ENCODE results near the gene PFKM. TPM values are rescaled to one million over a fixed set of nuclear protein-coding genes. Genes with fewer than 3 reads are reported as not detected.

PFKM gene
- total RNA-seq, 1 donor from 2014 or later: 400 TPM

GRCh38 chr12:48179466-48179865 lies 60.3 kb downstream of the PFKM start:
- intact Hi-C loops (cut with DNase I): no loop called here
- DNase-seq (ENCODE audit: low spot score): no peak

GRCh38 chr12:48180424-48180823 lies 61.3 kb downstream of the PFKM start:
- no peak for DNase-seq (ENCODE audit: low spot score)
- intact Hi-C loops (cut with DNase I): no loop called here

GRCh38 chr12:48180857-48181495 lies 61.8 kb downstream of the PFKM start:
- no peak for DNase-seq (ENCODE audit: low spot score)
- intact Hi-C loops (cut with DNase I): no loop called here

GRCh38 chr12:48182631-48183030 lies 63.5 kb downstream of the PFKM start:
- no peak for DNase-seq (ENCODE audit: low spot score)
- intact Hi-C loops (cut with DNase I): no loop called here

GRCh38 chr12:48183091-48183875 lies 64.1 kb downstream of the PFKM start, which contains the start of gene CCDC184:
CCDC184 (plus strand) TSS chr12:48183644; CDS start chr12:48184123, 479 bp downstream.
- DNase-seq (ENCODE audit: low spot score): peak; percentile 82
- intact Hi-C loops (cut with DNase I): no loop called here

- intact Hi-C loops (cut with DNase I): no loop called here
- no peak for DNase-seq (ENCODE audit: low spot score)
Measured at GRCh38 chr12:48183876-48184548, 64.8 kb downstream of the PFKM start.

GRCh38 chr12:48184549-48184922 lies 65.4 kb downstream of the PFKM start:
- no peak for DNase-seq (ENCODE audit: low spot score)
- intact Hi-C loops (cut with DNase I): no loop called here

- intact Hi-C loops (cut with DNase I): no loop called here
- no peak for DNase-seq (ENCODE audit: low spot score)
Measured at GRCh38 chr12:48185181-48185919, 66.2 kb downstream of the PFKM start.

- DNase-seq (ENCODE audit: low spot score): no peak
- intact Hi-C loops (cut with DNase I): no loop called here
Measured at GRCh38 chr12:48187916-48188695, 68.9 kb downstream of the PFKM start.

- intact Hi-C loops (cut with DNase I): loop anchor here (10.0 kb wide), 1 partner anchor 255 kb away; no protein-coding TSS in a partner anchor
- DNase-seq (ENCODE audit: low spot score): no peak
Measured at GRCh38 chr12:48189331-48190125, 70.4 kb downstream of the PFKM start.

GRCh38 chr12:48191096-48191495 lies 71.9 kb downstream of the PFKM start:
- intact Hi-C loops (cut with DNase I): loop anchor here (10.0 kb wide), 1 partner anchor 254 kb away; no protein-coding TSS in a partner anchor
- no peak for DNase-seq (ENCODE audit: low spot score)

GRCh38 chr12:48192861-48193260 lies 73.7 kb downstream of the PFKM start:
- intact Hi-C loops (cut with DNase I): loop anchor here (10.0 kb wide), 1 partner anchor 252 kb away; no protein-coding TSS in a partner anchor
- DNase-seq (ENCODE audit: low spot score): no peak

- intact Hi-C loops (cut with DNase I): loop anchor here (10.0 kb wide), 1 partner anchor 251 kb away; no protein-coding TSS in a partner anchor
- no peak for DNase-seq (ENCODE audit: low spot score)
Measured at GRCh38 chr12:48193623-48194022, 74.5 kb downstream of the PFKM start.

- DNase-seq (ENCODE audit: low spot score): no peak
- intact Hi-C loops (cut with DNase I): loop anchor here (5.0 to 10.0 kb wide), 2 partner anchors 37 to 250 kb away; partner anchors contain the start of gene ASB8
Measured at GRCh38 chr12:48194799-48195201, 75.6 kb downstream of the PFKM start.
